Measurements from ENCODE around the gene STOML2.

The STOML2 gene

DNA sequence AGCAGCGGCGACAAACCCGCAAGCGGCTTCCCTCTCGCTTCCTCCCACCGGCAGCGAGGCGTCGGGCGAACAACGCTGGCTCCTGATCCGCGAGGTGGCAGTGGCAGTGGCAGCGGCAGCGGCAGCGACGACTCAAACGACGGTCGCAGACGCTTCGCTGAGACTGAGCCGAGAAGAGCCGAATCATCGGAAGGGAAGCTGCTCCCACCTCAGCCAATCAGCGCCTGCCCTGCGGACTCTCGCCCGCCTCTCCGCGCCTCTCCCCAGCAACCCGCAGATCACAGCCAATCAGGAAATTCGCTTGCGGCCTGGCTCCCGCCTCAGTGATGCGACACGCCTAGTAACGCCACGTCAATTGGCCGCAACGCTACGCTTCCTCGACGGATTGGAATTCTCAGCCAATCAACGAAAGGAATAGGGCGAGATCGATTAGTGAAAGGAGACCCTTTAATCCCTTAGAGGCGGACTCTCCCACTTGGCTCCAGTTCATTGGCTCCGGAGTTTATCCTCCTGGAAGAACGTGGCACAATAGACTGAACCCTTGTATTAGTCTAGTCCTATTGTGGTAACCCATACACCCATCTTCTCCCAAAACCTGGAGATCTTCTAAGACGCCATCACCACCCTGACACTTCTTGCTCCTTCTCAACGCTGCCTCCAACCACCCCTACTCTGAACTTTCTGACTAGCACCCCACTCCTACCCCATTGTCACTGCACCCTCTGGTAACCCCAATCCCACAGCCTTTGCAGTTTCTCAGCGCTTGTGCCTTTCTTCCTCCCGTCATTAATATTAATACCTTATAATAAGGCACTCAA is 30.3 kb downstream of the STOML2 start, which contains the start of gene VCP (continued):
- no peak for TF ChIP-seq OVOL3 (tag by site-specific recombination; IDR thresholded peaks at IDR 0.05)

DNA sequence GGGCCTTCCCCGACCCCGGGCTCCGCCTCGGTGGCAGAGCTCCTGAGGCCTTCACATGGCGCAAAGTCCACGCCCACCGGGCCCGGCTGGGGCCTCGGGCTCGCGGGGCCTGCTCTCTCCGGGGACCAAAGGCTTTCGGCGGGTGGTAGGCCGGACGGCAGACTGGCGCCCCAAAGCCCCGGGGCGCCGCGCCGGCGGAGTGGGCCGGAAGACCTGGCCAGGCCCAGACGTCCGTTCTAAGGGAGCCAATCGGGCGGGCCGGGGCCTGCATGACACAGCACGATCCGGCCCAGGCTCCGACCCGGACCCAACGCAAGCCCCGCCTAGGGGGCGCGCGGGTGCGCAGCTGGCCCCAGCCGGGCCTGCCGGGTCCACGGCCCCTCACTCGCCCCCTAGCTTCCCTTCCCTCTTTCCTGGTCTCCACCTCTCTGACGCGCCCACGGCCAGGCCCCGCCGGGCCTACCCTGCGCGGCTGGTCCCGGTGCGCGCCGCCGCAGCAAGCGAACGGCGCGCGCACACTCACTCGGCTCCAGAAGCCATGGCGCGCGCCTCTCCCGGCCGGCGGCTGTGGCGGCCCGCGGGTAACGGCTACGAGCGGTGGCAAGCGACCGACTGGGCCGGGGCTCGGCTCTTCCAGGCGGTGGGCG is 31.0 kb downstream of the STOML2 start:
- H3K36me3 ChIP-seq (ENCODE audit: control insufficient read depth in 2 of 2, insufficient read depth in 1 of 2, low read length in 2 of 2), result peaks cover 0 to 84% of the 10 kb centered on the region in 2 experiments; a peak in 2 of 3 replicates
- POLR2A ChIA-PET, result interaction anchor here (0.6 to 5.2 kb wide), 24 partner anchors 9 to 660 kb away, joined by 3 to 48 read pairs (median 5); partner anchors contain the start of genes ATOSB, CREB3, FANCG and PIGO
- H3K4me1 ChIP-seq (ENCODE audit: control insufficient read depth, insufficient read depth, low read length), result peaks cover 3% of the 10 kb centered on the region; the same call in 1 of the 2 replicates
- peak overlapping the region; percentile 96 for H3K27ac ChIP-seq (ENCODE audit: extremely low read depth, low read depth, low read length)
- H3K9me3 ChIP-seq (ENCODE audit: control insufficient read depth, insufficient read depth, low read depth, low read length), result no peaks in the 10 kb centered on the region
- CTCF ChIA-PET, result interaction anchor here (0.5 to 1.7 kb wide), 11 partner anchors 9 to 514 kb away, joined by 3 to 5 read pairs (median 3); partner anchors contain the start of genes PIGO and STOML2
- H3K4me3 ChIP-seq (ENCODE audit: low read depth, low read length), result peak overlapping the region; percentile 84
- peak; percentile 78 for TF ChIP-seq ZIC2 (tag by site-specific recombination; IDR thresholded peaks at IDR 0.05)
- peak; percentile 8; the same call in 1 of the 2 replicates for TF ChIP-seq HOXA7 (CRISPR knock-in tag; IDR thresholded peaks at IDR 0.05; ENCODE audit: borderline replicate concordance)
- TF ChIP-seq KLF8 (tag by site-specific recombination; IDR thresholded peaks at IDR 0.05), result peak; percentile 57; the same call in 1 of the 2 replicates
- peak; percentile 79 for TF ChIP-seq SP2 (tag by site-specific recombination; IDR thresholded peaks at IDR 0.05)
- no peak; the same call in 1 of the 2 replicates for TF ChIP-seq ZNF341 (tag by site-specific recombination; IDR thresholded peaks at IDR 0.05; ENCODE audit: low read depth)
- TF ChIP-seq ZNF624 (tag by site-specific recombination; IDR thresholded peaks at IDR 0.05), result no peak
- TF ChIP-seq, protein P1, sequence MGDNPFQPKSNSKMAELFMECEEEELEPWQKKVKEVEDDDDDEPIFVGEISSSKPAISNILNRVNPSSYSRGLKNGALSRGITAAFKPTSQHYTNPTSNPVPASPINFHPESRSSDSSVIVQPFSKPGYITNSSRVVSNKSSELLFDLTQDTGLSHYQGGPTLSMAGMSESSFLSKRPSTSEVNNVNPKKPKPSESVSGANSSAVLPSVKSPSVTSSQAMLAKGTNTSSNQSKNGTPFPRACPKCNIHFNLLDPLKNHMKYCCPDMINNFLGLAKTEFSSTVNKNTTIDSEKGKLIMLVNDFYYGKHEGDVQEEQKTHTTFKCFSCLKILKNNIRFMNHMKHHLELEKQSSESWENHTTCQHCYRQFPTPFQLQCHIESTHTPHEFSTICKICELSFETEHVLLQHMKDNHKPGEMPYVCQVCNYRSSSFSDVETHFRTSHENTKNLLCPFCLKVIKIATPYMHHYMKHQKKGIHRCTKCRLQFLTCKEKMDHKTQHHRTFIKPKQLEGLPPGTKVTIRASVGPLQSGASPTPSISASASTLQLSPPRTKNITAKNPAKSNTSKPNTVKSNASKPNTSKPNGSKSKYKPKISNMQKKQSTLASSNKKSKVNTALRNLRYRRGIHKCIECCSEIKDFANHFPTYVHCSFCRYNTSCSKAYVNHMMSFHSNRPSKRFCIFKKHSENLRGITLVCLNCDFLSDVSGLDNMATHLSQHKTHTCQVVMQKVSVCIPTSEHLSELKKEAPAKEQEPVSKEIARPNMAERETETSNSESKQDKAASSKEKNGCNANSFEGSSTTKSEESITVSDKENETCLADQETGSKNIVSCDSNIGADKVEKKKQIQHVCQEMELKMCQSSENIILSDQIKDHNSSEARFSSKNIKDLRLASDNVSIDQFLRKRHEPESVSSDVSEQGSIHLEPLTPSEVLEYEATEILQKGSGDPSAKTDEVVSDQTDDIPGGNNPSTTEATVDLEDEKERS (tag by site-specific recombination; IDR thresholded peaks at IDR 0.05), result no peak
- TF ChIP-seq, protein P2, sequence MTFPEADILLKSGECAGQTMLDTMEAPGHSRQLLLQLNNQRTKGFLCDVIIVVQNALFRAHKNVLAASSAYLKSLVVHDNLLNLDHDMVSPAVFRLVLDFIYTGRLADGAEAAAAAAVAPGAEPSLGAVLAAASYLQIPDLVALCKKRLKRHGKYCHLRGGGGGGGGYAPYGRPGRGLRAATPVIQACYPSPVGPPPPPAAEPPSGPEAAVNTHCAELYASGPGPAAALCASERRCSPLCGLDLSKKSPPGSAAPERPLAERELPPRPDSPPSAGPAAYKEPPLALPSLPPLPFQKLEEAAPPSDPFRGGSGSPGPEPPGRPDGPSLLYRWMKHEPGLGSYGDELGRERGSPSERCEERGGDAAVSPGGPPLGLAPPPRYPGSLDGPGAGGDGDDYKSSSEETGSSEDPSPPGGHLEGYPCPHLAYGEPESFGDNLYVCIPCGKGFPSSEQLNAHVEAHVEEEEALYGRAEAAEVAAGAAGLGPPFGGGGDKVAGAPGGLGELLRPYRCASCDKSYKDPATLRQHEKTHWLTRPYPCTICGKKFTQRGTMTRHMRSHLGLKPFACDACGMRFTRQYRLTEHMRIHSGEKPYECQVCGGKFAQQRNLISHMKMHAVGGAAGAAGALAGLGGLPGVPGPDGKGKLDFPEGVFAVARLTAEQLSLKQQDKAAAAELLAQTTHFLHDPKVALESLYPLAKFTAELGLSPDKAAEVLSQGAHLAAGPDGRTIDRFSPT (tag by site-specific recombination; IDR thresholded peaks at IDR 0.05), result 0 out of 2 replicates have a peak, but pooled peaks have one; percentile 10
- TF ChIP-seq, protein P3, sequence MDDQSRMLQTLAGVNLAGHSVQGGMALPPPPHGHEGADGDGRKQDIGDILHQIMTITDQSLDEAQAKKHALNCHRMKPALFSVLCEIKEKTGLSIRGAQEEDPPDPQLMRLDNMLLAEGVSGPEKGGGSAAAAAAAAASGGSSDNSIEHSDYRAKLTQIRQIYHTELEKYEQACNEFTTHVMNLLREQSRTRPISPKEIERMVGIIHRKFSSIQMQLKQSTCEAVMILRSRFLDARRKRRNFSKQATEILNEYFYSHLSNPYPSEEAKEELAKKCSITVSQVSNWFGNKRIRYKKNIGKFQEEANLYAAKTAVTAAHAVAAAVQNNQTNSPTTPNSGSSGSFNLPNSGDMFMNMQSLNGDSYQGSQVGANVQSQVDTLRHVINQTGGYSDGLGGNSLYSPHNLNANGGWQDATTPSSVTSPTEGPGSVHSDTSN (CRISPR knock-in tag; IDR thresholded peaks at IDR 0.05), result peak; percentile 7; the same call in 1 of the 2 replicates
- TF ChIP-seq, protein P4, sequence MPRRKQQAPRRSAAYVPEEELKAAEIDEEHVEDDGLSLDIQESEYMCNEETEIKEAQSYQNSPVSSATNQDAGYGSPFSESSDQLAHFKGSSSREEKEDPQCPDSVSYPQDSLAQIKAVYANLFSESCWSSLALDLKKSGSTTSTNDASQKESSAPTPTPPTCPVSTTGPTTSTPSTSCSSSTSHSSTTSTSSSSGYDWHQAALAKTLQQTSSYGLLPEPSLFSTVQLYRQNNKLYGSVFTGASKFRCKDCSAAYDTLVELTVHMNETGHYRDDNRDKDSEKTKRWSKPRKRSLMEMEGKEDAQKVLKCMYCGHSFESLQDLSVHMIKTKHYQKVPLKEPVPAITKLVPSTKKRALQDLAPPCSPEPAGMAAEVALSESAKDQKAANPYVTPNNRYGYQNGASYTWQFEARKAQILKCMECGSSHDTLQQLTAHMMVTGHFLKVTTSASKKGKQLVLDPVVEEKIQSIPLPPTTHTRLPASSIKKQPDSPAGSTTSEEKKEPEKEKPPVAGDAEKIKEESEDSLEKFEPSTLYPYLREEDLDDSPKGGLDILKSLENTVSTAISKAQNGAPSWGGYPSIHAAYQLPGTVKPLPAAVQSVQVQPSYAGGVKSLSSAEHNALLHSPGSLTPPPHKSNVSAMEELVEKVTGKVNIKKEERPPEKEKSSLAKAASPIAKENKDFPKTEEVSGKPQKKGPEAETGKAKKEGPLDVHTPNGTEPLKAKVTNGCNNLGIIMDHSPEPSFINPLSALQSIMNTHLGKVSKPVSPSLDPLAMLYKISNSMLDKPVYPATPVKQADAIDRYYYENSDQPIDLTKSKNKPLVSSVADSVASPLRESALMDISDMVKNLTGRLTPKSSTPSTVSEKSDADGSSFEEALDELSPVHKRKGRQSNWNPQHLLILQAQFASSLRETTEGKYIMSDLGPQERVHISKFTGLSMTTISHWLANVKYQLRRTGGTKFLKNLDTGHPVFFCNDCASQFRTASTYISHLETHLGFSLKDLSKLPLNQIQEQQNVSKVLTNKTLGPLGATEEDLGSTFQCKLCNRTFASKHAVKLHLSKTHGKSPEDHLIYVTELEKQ (tag by site-specific recombination; IDR thresholded peaks at IDR 0.05; ENCODE audit: borderline replicate concordance), result peak; percentile 4; the same call in 1 of the 2 replicates
- peak; percentile 95 for TF ChIP-seq ZBTB20 (tag by site-specific recombination; IDR thresholded peaks at IDR 0.05)
- TF ChIP-seq, protein P5, sequence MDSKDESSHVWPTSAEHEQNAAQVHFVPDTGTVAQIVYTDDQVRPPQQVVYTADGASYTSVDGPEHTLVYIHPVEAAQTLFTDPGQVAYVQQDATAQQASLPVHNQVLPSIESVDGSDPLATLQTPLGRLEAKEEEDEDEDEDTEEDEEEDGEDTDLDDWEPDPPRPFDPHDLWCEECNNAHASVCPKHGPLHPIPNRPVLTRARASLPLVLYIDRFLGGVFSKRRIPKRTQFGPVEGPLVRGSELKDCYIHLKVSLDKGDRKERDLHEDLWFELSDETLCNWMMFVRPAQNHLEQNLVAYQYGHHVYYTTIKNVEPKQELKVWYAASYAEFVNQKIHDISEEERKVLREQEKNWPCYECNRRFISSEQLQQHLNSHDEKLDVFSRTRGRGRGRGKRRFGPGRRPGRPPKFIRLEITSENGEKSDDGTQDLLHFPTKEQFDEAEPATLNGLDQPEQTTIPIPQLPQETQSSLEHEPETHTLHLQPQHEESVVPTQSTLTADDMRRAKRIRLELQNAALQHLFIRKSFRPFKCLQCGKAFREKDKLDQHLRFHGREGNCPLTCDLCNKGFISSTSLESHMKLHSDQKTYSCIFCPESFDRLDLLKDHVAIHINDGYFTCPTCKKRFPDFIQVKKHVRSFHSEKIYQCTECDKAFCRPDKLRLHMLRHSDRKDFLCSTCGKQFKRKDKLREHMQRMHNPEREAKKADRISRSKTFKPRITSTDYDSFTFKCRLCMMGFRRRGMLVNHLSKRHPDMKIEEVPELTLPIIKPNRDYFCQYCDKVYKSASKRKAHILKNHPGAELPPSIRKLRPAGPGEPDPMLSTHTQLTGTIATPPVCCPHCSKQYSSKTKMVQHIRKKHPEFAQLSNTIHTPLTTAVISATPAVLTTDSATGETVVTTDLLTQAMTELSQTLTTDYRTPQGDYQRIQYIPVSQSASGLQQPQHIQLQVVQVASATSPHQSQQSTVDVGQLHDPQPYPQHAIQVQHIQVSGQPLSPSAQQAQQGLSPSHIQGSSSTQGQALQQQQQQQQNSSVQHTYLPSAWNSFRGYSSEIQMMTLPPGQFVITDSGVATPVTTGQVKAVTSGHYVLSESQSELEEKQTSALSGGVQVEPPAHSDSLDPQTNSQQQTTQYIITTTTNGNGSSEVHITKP (tag by site-specific recombination; IDR thresholded peaks at IDR 0.05), result peak; percentile 24; the same call in 1 of the 2 replicates
- TF ChIP-seq, protein P6, sequence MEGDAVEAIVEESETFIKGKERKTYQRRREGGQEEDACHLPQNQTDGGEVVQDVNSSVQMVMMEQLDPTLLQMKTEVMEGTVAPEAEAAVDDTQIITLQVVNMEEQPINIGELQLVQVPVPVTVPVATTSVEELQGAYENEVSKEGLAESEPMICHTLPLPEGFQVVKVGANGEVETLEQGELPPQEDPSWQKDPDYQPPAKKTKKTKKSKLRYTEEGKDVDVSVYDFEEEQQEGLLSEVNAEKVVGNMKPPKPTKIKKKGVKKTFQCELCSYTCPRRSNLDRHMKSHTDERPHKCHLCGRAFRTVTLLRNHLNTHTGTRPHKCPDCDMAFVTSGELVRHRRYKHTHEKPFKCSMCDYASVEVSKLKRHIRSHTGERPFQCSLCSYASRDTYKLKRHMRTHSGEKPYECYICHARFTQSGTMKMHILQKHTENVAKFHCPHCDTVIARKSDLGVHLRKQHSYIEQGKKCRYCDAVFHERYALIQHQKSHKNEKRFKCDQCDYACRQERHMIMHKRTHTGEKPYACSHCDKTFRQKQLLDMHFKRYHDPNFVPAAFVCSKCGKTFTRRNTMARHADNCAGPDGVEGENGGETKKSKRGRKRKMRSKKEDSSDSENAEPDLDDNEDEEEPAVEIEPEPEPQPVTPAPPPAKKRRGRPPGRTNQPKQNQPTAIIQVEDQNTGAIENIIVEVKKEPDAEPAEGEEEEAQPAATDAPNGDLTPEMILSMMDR (tag by site-specific recombination; IDR thresholded peaks at IDR 0.05), result peak; percentile 79; the same call in 1 of the 2 replicates
- TF ChIP-seq SP3 (tag by site-specific recombination; IDR thresholded peaks at IDR 0.05), result peak; percentile 84
- TF ChIP-seq KLF10 (tag by site-specific recombination; IDR thresholded peaks at IDR 0.05), result peak; percentile 65; the same call in 1 of the 2 replicates
